DOHH2 (cell line): ENCODE measurements around the gene FPR3.

ENCODE experiments used
- H3F3A ChIP-seq: fragments of 200-600 bp; sonication (generic), shearing (Covaris generic); 2 replicates; pipeline ENCODE4 v1.6.0; 2016; ENCODE audit warnings: antibody characterized with exemption, mild to moderate bottlenecking; ENCODE audit not compliant: control insufficient read depth, insufficient read depth
- H3K27ac ChIP-seq: fragments of 200-600 bp; sonication (generic); 2 replicates; pipeline ENCODE4 v1.5.1; 2014; ENCODE audit warnings: low read depth, mild to moderate bottlenecking, low read length, moderate library complexity
- H3K27me3 ChIP-seq: fragments of 200-600 bp; sonication (generic); 2 replicates; pipeline ENCODE4 v1.6.1; 2014; ENCODE audit warnings: mild to moderate bottlenecking, low read length, mixed read lengths; ENCODE audit not compliant: control insufficient read depth
- H3K36me3 ChIP-seq: fragments of 200-600 bp; sonication (generic); 2 replicates; pipeline ENCODE4 v1.6.1; 2014; ENCODE audit warnings: mild to moderate bottlenecking, low read length, moderate library complexity, mixed read lengths; ENCODE audit not compliant: control insufficient read depth
- H3K4me1 ChIP-seq: fragments of 200-600 bp; sonication (generic); 2 replicates; pipeline ENCODE4 v1.6.1; 2014; ENCODE audit warnings: mild to moderate bottlenecking, low read length, mixed read lengths; ENCODE audit not compliant: control insufficient read depth
- H3K4me2 ChIP-seq: fragments of 200-600 bp; sonication (generic); 2 replicates; pipeline ENCODE4 v1.6.0; 2014; ENCODE audit warnings: mild to moderate bottlenecking, low read length, moderate library complexity
- H3K4me3 ChIP-seq: fragments of 200-600 bp; sonication (generic); 2 replicates; pipeline ENCODE4 v1.5.1; 2014; ENCODE audit warnings: mild to moderate bottlenecking, low read length, mixed read lengths
- H3K79me2 ChIP-seq: fragments of 200-600 bp; sonication (generic); 2 replicates; pipeline ENCODE4 v1.6.1; 2014; ENCODE audit warnings: mild to moderate bottlenecking, low read length, mixed read lengths; ENCODE audit not compliant: control insufficient read depth
- H3K9me2 ChIP-seq: fragments of 200-600 bp; sonication (generic); replicated peaks from 2 replicates; pipeline ENCODE4 v1.6.1; 2014; ENCODE audit warnings: mild to moderate bottlenecking, low read length, mixed read lengths; ENCODE audit not compliant: control insufficient read depth
- H3K9me3 ChIP-seq: fragments of 200-600 bp; sonication (generic); 2 replicates; pipeline ENCODE4 v1.6.1; 2014; ENCODE audit warnings: antibody characterized with exemption, low read length, mixed read lengths; ENCODE audit not compliant: control insufficient read depth, insufficient read depth
- H4K20me1 ChIP-seq: fragments of 200-600 bp; sonication (generic); 2 replicates; pipeline ENCODE4 v1.6.0; 2014; ENCODE audit warnings: low read depth, mild to moderate bottlenecking, antibody characterized with exemption, low read length, moderate library complexity; ENCODE audit not compliant: control insufficient read depth, insufficient read depth
- EZH2phosphoT487 ChIP-seq: fragments of 200-600 bp; sonication (generic); IDR thresholded peaks from 2 replicates; pipeline ENCODE4 v1.6.1; 2017; ENCODE audit warnings: borderline replicate concordance, mild to moderate bottlenecking, antibody characterized with exemption, low read length, moderate library complexity, mixed read lengths
- TF ChIP-seq, protein P1 (sequence below): fragments of 200-600 bp; sonication (generic); IDR thresholded peaks from one replicate; pipeline ENCODE4 v1.5.1; 2014; ENCODE audit warnings: antibody characterized with exemption, mild to moderate bottlenecking, low read depth, low read length; ENCODE audit not compliant: poor library complexity, severe bottlenecking

Gene FPR3

DNA sequence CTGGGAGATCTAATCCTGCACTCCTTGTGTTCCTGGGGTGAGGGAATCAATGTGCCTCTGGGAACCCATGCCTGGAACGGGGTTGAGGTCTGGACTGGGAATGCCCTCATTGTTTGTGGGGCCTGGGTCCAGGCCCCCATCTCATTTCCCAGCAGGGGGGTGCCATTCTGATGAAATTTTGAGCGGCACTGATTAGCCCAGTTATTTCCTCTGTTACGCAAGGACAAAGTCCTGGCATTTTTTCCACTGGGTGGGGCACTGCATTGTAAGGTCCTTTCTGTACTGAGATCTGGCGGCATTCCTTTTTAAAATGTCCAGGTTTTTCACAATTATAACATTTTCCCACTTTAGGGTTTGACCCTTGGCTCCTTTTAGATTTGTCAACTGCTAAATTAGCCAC, 14.8 kb downstream of the FPR3 start:
- Histone ChIP-seq H3K9me2 (no peaks in the 10 kb centered on the region), H3K4me2 (no peak overlapping the region), H3K27me3 (no peaks in the 10 kb centered on the region), H3F3A (no peaks in the 10 kb centered on the region), H3K79me2 (no peaks in the 10 kb centered on the region), H4K20me1 (no peaks in the 10 kb centered on the region), H3K27ac (no peak overlapping the region), H3K4me3 (no peak overlapping the region), H3K9me3 (no peaks in the 10 kb centered on the region), H3K36me3 (no peaks in the 10 kb centered on the region), H3K4me1 (no peaks in the 10 kb centered on the region)
- no peak for TF ChIP-seq EZH2phosphoT487
- TF ChIP-seq, protein P1, sequence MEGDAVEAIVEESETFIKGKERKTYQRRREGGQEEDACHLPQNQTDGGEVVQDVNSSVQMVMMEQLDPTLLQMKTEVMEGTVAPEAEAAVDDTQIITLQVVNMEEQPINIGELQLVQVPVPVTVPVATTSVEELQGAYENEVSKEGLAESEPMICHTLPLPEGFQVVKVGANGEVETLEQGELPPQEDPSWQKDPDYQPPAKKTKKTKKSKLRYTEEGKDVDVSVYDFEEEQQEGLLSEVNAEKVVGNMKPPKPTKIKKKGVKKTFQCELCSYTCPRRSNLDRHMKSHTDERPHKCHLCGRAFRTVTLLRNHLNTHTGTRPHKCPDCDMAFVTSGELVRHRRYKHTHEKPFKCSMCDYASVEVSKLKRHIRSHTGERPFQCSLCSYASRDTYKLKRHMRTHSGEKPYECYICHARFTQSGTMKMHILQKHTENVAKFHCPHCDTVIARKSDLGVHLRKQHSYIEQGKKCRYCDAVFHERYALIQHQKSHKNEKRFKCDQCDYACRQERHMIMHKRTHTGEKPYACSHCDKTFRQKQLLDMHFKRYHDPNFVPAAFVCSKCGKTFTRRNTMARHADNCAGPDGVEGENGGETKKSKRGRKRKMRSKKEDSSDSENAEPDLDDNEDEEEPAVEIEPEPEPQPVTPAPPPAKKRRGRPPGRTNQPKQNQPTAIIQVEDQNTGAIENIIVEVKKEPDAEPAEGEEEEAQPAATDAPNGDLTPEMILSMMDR = no peak

DNA sequence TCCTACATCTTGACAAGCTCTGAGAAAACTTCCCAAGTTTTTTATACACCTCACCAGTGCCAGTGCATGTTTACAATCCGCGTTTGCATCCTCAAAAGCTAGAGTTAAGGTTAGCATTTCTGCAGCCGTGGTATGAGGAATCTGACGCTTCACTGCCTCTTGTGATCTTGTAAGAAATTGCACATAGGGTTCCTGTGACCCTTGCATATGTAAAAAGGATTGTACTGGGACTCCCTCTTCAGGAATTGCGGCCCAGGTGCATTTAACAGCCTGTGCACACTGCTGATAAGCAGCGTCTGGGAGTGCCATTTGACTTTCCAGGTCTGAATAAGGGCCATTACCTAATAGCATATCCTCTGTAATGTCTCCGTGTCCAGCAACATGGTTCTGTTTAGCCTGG, 15.3 kb downstream of the FPR3 start:
- no peaks in the 10 kb centered on the region for H4K20me1 ChIP-seq
- H3K27me3 ChIP-seq = no peaks in the 10 kb centered on the region
- no peaks in the 10 kb centered on the region for H3K4me1 ChIP-seq
- no peak overlapping the region for H3K4me3 ChIP-seq
- H3K27ac ChIP-seq = no peak overlapping the region
- H3K36me3 ChIP-seq = no peaks in the 10 kb centered on the region
- H3F3A ChIP-seq = no peaks in the 10 kb centered on the region
- H3K9me2 ChIP-seq = no peaks in the 10 kb centered on the region
- H3K79me2 ChIP-seq = no peaks in the 10 kb centered on the region
- no peak for TF ChIP-seq EZH2phosphoT487
- TF ChIP-seq, protein P1 = no peak
- H3K4me2 ChIP-seq = no peak overlapping the region
- H3K9me3 ChIP-seq = no peaks in the 10 kb centered on the region

- TF ChIP-seq, protein P1 = no peak
- TF ChIP-seq EZH2phosphoT487 = no peak
- Histone ChIP-seq H3K9me3 (no peaks in the 10 kb centered on the region), H4K20me1 (no peaks in the 10 kb centered on the region), H3K79me2 (no peaks in the 10 kb centered on the region), H3K27ac (no peak overlapping the region), H3K36me3 (no peaks in the 10 kb centered on the region), H3K9me2 (no peaks in the 10 kb centered on the region), H3K4me2 (no peak overlapping the region), H3F3A (no peaks in the 10 kb centered on the region), H3K4me1 (no peaks in the 10 kb centered on the region), H3K4me3 (no peak overlapping the region), H3K27me3 (no peaks in the 10 kb centered on the region)
These were observed 16.4 kb downstream of the FPR3 start for GRCh38 chr19:51811344-51811743.

DNA sequence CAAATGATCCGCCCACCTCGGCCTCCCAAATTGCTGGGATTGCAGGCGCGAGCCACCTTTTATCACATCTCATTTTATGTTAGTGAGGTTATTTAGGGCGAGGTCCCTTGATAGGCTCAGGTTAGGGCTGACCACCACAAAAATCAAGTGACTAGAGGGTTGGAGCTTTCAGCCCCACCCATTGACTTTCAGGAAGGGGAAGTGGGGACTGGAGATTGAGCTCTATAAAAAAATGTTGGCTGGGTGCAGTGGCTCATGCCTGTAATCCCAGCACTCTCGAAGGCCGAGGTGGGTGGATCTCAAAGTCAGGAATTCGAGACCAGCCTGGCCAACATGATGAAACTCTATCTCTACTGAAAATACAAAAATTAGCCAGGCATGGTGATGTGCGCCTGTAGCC, 20.1 kb downstream of the FPR3 start:
- H3K9me3 ChIP-seq = no peaks in the 10 kb centered on the region

More for the DNA sequence above, 20.1 kb downstream of the FPR3 start:
- no peak overlapping the region for H3K4me3 ChIP-seq
- no peaks in the 10 kb centered on the region for H4K20me1 ChIP-seq
- no peak overlapping the region for H3K4me2 ChIP-seq
- no peaks in the 10 kb centered on the region for H3K4me1 ChIP-seq
- H3K27ac ChIP-seq = no peak overlapping the region
- no peaks in the 10 kb centered on the region for H3K79me2 ChIP-seq
- H3K27me3 ChIP-seq = no peaks in the 10 kb centered on the region
- H3F3A ChIP-seq = no peaks in the 10 kb centered on the region
- H3K36me3 ChIP-seq = no peaks in the 10 kb centered on the region
- TF ChIP-seq, protein P1 = no peak
- TF ChIP-seq EZH2phosphoT487 = no peak
- no peaks in the 10 kb centered on the region for H3K9me2 ChIP-seq
